B cell (primary cell): ENCODE results near the gene MAP3K4. TPM values are rescaled to one million over a fixed set of nuclear protein-coding genes. Genes with fewer than 3 reads are reported as not detected.

Source experiments
- ATAC-seq: fragments of 200-7000 bp; cut with Tn5 transposase; one replicate; pipeline ENCODE4 v1.10.0; 2021; ENCODE audit warnings: low read depth, mild to moderate bottlenecking, moderate number of reproducible peaks, moderate library complexity
- CTCF ChIA-PET: fragments of 350-600 bp; sonication (Branson Sonifier 250); formaldehyde crosslinking; loops from one replicate; lab custom pipeline; 2021; ENCODE audit warnings: antibody characterized with exemption, inconsistent platforms; lab: Charles Lee
- POLR2A ChIA-PET: fragments of 350-600 bp; sonication (Branson Sonifier 250); formaldehyde crosslinking; loops from one replicate; lab custom pipeline; 2021; ENCODE audit warnings: antibody characterized with exemption; lab: Charles Lee
- DNase-seq: peaks from one replicate; pipeline ENCODE4 v3.0.0; 2013
- H2AFZ ChIP-seq: 2 replicates; pipeline ENCODE4 v1.6.1; 2012; ENCODE audit warnings: mild to moderate bottlenecking, low read depth, low read length; ENCODE audit not compliant: insufficient read depth, poor library complexity, severe bottlenecking
- H3K27ac ChIP-seq, 2 donors: 1 replicate in 1 of 2; 2 replicates in 1 of 2; pipeline ENCODE4 v1.5.1; 2012 to 2013; ENCODE audit warnings: low read length in 2 of 2, mild to moderate bottlenecking in 2 of 2, moderate library complexity in 1 of 2
- H3K27me3 ChIP-seq, 4 experiments: fragments of 200-600 bp in 1 of 4; sonication (generic) in 1 of 4; replicated peaks in 1 of 4; 1 replicate in 2 of 4; 2 replicates in 2 of 4; pipeline versions ENCODE4 v1.6.1 to v1.7.0; 2013 to 2016; ENCODE audit warnings: low read length in 3 of 4, mild to moderate bottlenecking in 2 of 4, mixed read lengths in 1 of 4, moderate library complexity in 1 of 4; ENCODE audit not compliant: insufficient read depth in 4 of 4, control insufficient read depth in 3 of 4; ENCODE audit errors: control extremely low read depth in 1 of 4
- H3K36me3 ChIP-seq, 2 experiments: replicated peaks in 1 of 2; 1 replicate in 1 of 2; 2 replicates in 1 of 2; pipeline versions ENCODE4 v1.6.1 to v1.7.1; 2013; ENCODE audit warnings: low read length in 1 of 2; ENCODE audit not compliant: insufficient read depth in 2 of 2, control insufficient read depth in 1 of 2; ENCODE audit errors: control extremely low read depth in 1 of 2, extremely low read depth in 1 of 2
- H3K4me1 ChIP-seq, 2 donors: fragments of 200-600 bp in 1 of 2; sonication (generic) in 1 of 2; 1 replicate in 1 of 2; 2 replicates in 1 of 2; pipeline versions ENCODE4 v1.5.1 to v1.6.1; 2013 to 2017; ENCODE audit warnings: low read length in 2 of 2; ENCODE audit not compliant: control insufficient read depth in 2 of 2, insufficient read depth in 2 of 2
- H3K4me2 ChIP-seq: replicated peaks from 2 replicates; pipeline ENCODE3; 2012; ENCODE audit warnings: mild to moderate bottlenecking, low read depth, low read length; ENCODE audit not compliant: poor library complexity, severe bottlenecking
- H3K4me3 ChIP-seq, 5 experiments: fragments of 200-600 bp in 1 of 5; sonication (generic) in 1 of 5; 1 replicate in 3 of 5; 2 replicates in 2 of 5; pipeline versions ENCODE4 v1.5.1 to v1.7.0; 2011 to 2016; ENCODE audit warnings: low read length in 4 of 5, mild to moderate bottlenecking in 4 of 5, low read depth in 2 of 5, control low read depth in 1 of 5, moderate library complexity in 1 of 5; ENCODE audit not compliant: insufficient read depth in 1 of 5; ENCODE audit errors: control extremely low read depth in 1 of 5, extremely low read depth in 1 of 5
- H3K79me2 ChIP-seq: fragments of 200-600 bp; sonication (generic); one replicate; pipeline ENCODE4 v1.6.0; 2016; ENCODE audit warnings: low read length; ENCODE audit not compliant: control insufficient read depth, insufficient read depth
- H3K9ac ChIP-seq: fragments of 200-600 bp; sonication (generic); 2 replicates; pipeline ENCODE4 v1.6.1; 2017; ENCODE audit warnings: mild to moderate bottlenecking, low read length, moderate library complexity
- H3K9me3 ChIP-seq, 3 donors: one replicate each; pipeline versions ENCODE4 v1.6.1 to v1.7.1; 2013; ENCODE audit warnings: low read length in 2 of 3; ENCODE audit not compliant: control insufficient read depth in 2 of 3, insufficient read depth in 1 of 3; ENCODE audit errors: control extremely low read depth in 1 of 3
- H4K20me1 ChIP-seq: 2 replicates; pipeline ENCODE4 v1.6.0; 2012; ENCODE audit warnings: mild to moderate bottlenecking, low read length; ENCODE audit not compliant: insufficient read depth, control insufficient read depth, poor library complexity, severe bottlenecking
- H3K27ac Mint-ChIP-seq: one replicate; pipeline ENCODE4 v1.8.0; 2021; ENCODE audit warnings: mixed read lengths
- H3K27me3 Mint-ChIP-seq: one replicate; pipeline ENCODE4 v1.8.0; 2021; ENCODE audit warnings: mixed read lengths
- H3K4me1 Mint-ChIP-seq: one replicate; pipeline ENCODE4 v1.8.0; 2021; ENCODE audit warnings: mixed read lengths
- H3K4me3 Mint-ChIP-seq: one replicate; pipeline ENCODE4 v1.8.0; 2021; ENCODE audit warnings: mixed read lengths
- H3K9me3 Mint-ChIP-seq: one replicate; pipeline ENCODE4 v1.8.0; 2022; ENCODE audit warnings: mixed read lengths; ENCODE audit not compliant: insufficient read depth
- CTCF ChIP-seq: fragments of 200-600 bp; IDR thresholded peaks from one replicate; pipeline ENCODE4 v1.8.0; 2022; ENCODE audit warnings: antibody characterized with exemption, mild to moderate bottlenecking
- EZH2 ChIP-seq: IDR thresholded peaks from 2 replicates; pipeline ENCODE4 v1.6.1; 2012; ENCODE audit warnings: borderline replicate concordance, low read depth, mild to moderate bottlenecking, moderate library complexity, low read length; ENCODE audit not compliant: insufficient read depth, poor library complexity, severe bottlenecking
- WGBS: methylation state at CpG from one replicate; pipeline ENCODE4 v1.1.5; 2013; ENCODE audit warnings: missing lambda C conversion rate; ENCODE audit not compliant: insufficient coverage; 5-methylcytosine and 5-hydroxymethylcytosine counted together
- intact Hi-C: fragments of 100-400 bp; cut with micrococcal nuclease; formaldehyde crosslinking; loops from one replicate; pipeline ENCODE4 v1.10.0; 2022
- polyA plus RNA-seq: library from polyadenylated mRNA; depleted of rRNA; stranded (reverse); fragments of >200 nt; gene quantifications from 2 replicates; pipeline ENCODE4 v1.2.3, GENCODE V29; 2012
- total RNA-seq, 2 donors: library from RNA; stranded (reverse); fragments of 120-200 nt in 1 of 2; gene quantifications; 1 replicate in 1 of 2; 2 replicates in 1 of 2; pipeline versions ENCODE4 v1.2.3 to v1.2.4, GENCODE V29; 2013 to 2022

Gene MAP3K4
- total and polyA plus RNA-seq, 2 donors (not counting 1 experiment from before 2014, with no cell fraction given): 24.4 to 105 TPM

- peaks cover 2% of the 10 kb centered on the region for H3K9me3 Mint-ChIP-seq
- no peaks in the 10 kb centered on the region for H3K27me3 Mint-ChIP-seq
- H3K27me3 ChIP-seq: no peaks in the 10 kb centered on the region
- H3K9ac ChIP-seq: no peak overlapping the region
- intact Hi-C loops: no loop called here
- no peaks in the 10 kb centered on the region for H3K36me3 ChIP-seq
- no peak overlapping the region for H2AFZ ChIP-seq
- H3K4me1 Mint-ChIP-seq: peaks cover 34% of the 10 kb centered on the region
- ATAC-seq: no peak
- no peak for DNase-seq
- no peak overlapping the region for H3K27ac ChIP-seq
- CTCF ChIA-PET: interaction anchor here (0.5 kb wide), 1 partner anchor 19 kb away, joined by 3 read pairs; no protein-coding TSS in a partner anchor
- TF ChIP-seq EZH2 (no peak), CTCF (no peak)
- peaks cover 43% of the 10 kb centered on the region for H4K20me1 ChIP-seq
- H3K27ac Mint-ChIP-seq: no peak overlapping the region
- POLR2A ChIA-PET: no interaction called here
- no peaks in the 10 kb centered on the region for H3K9me3 ChIP-seq
- H3K4me2 ChIP-seq: no peak overlapping the region
- WGBS: 77% methylated on average over 5 of the region's 8 CpGs
- H3K4me3 ChIP-seq: no peak overlapping the region
- H3K4me3 Mint-ChIP-seq: no peak overlapping the region
- H3K4me1 ChIP-seq: no peaks in the 10 kb centered on the region
- H3K79me2 ChIP-seq: peaks cover 85% of the 10 kb centered on the region
Observed at GRCh38 chr6:161011492-161012480, 20.2 kb downstream of the MAP3K4 start.

GRCh38 chr6:161013695-161014094 is 22.1 kb downstream of the MAP3K4 start:
- 100% methylated on average over 1 of the region's 4 CpGs for WGBS
- no peak overlapping the region for H3K4me3 ChIP-seq
- Mint-ChIP-seq H3K9me3 (peaks cover 2% of the 10 kb centered on the region), H3K4me1 (peaks cover 36% of the 10 kb centered on the region), H3K27me3 (no peaks in the 10 kb centered on the region), H3K27ac (no peak overlapping the region), H3K4me3 (no peak overlapping the region)
- ChIA-PET CTCF (no interaction called here), POLR2A (no interaction called here)
- intact Hi-C loops: no loop called here
- H4K20me1 ChIP-seq: peaks cover 43% of the 10 kb centered on the region
- no peak overlapping the region for H2AFZ ChIP-seq
- no peaks in the 10 kb centered on the region for H3K9me3 ChIP-seq
- ATAC-seq: no peak
- H3K79me2 ChIP-seq: peaks cover 79% of the 10 kb centered on the region
- H3K4me2 ChIP-seq: no peak overlapping the region
- H3K36me3 ChIP-seq: no peaks in the 10 kb centered on the region
- H3K27ac ChIP-seq: no peak overlapping the region
- DNase-seq: no peak
- no peaks in the 10 kb centered on the region for H3K4me1 ChIP-seq
- TF ChIP-seq CTCF (no peak), EZH2 (no peak)
- no peaks in the 10 kb centered on the region for H3K27me3 ChIP-seq
- H3K9ac ChIP-seq: no peak overlapping the region
